GM20000 (cell line): ENCODE measurements around the gene THOC2.
A peak's percentile ranks its signal among the peaks of the same experiment; 100 is the strongest.
"Not testable (repeated sequence)": the region's sequence is repeated elsewhere in the genome, so short reads cannot be mapped to it uniquely, and the experiment has no call there.

Source experiments
- DNase-seq: peaks from one replicate; pipeline ENCODE4 v3.0.0; 2012; ENCODE audit warnings: low spot score
- CTCF ChIP-seq: IDR thresholded peaks from 2 replicates; pipeline ENCODE4 v1.5.1; 2012; ENCODE audit warnings: mild to moderate bottlenecking, control low read depth; ENCODE audit errors: extremely low read depth, missing control alignments

The THOC2 gene

GRCh38 chrX:123581586-123581985 is 151.3 kb downstream of the THOC2 start:
- no peak for TF ChIP-seq CTCF
- peak; percentile 16 for DNase-seq

- no peak for TF ChIP-seq CTCF
- no peak for DNase-seq
Measured at GRCh38 chrX:123580792-123581191, 152.1 kb downstream of the THOC2 start.

GRCh38 chrX:123574027-123574426 is 158.8 kb downstream of the THOC2 start:
- DNase-seq: not testable (repeated sequence)

- no peak for DNase-seq
- no peak for TF ChIP-seq CTCF
Measured at GRCh38 chrX:123570011-123570590, 162.8 kb downstream of the THOC2 start.

GRCh38 chrX:123563167-123563566 is 169.7 kb downstream of the THOC2 start:
- DNase-seq: no peak
- no peak for TF ChIP-seq CTCF

- DNase-seq: no peak
- TF ChIP-seq CTCF: no peak
Measured at GRCh38 chrX:123562342-123563146, 170.3 kb downstream of the THOC2 start.

- DNase-seq: no peak
- no peak for TF ChIP-seq CTCF
Measured at GRCh38 chrX:123561439-123562215, 171.2 kb downstream of the THOC2 start.
